Neural progenitor cell (in vitro differentiated cells): ENCODE data around the gene ARL6IP6.

ENCODE experiments used
- EZH2 ChIP-seq: fragments of 200-600 bp; sonication (generic); IDR thresholded peaks from 2 replicates; pipeline ENCODE4 v1.6.1; 2017; ENCODE audit warnings: antibody characterized with exemption, mild to moderate bottlenecking, moderate library complexity
- EZH2phosphoT487 ChIP-seq: fragments of 200-600 bp; sonication (generic); IDR thresholded peaks from 2 replicates; pipeline ENCODE4 v1.6.1; 2017; ENCODE audit warnings: antibody characterized with exemption

DNA sequence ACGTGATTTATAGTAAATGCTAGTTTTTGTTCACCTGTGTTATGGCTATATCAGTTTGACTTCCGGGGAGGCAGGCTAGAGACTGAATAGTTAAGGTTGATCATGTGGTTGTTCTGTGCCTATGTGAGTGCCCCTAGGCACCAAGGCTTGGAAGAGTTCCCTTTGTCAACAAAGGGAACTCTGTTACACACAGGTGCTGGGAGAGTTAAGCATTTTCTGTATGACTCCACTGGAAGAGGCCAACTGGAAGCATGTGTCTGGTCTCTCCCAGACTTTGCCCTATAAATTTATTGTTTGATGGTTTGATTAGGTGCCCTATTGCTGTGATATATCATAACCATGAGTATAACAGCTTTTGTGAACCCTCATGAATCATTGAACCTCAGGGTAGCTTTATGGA lies 63.8 kb downstream of the ARL6IP6 start:
- TF ChIP-seq EZH2phosphoT487 (no peak), EZH2 (no peak)
